ENCODE data around the gene NEDD9. TPM values are rescaled to one million over a fixed set of nuclear protein-coding genes. Genes with fewer than 3 reads are reported as not detected.

NEDD9 gene
- total RNA-seq, 1 experiment from 2014 or later = 0.17 TPM

- BruUV-seq (replicated peaks) = no TSS peak
- Histone ChIP-seq H3K36me3 (ENCODE audit: control insufficient read depth in 1 of 2, insufficient read depth in 2 of 2, low read length in 2 of 2) (no peaks in the 10 kb centered on the region), H2AFZ (ENCODE audit: low read depth, low read length, poor library complexity, severe bottlenecking) (no peak overlapping the region), H3K27me3 (ENCODE audit: insufficient read depth, low read length) (no peaks in the 10 kb centered on the region), H3K79me2 (ENCODE audit: insufficient read depth, low read length) (no peaks in the 10 kb centered on the region), H3K9ac (ENCODE audit: low read length) (no peak overlapping the region), H3K27ac (ENCODE audit: low read depth, low read length) (no peak overlapping the region), H3K4me3 (replicated peaks in 1 of 2; ENCODE audit: low read depth in 1 of 2, low read length in 2 of 2) (no peak overlapping the region), H3K4me2 (ENCODE audit: low read length) (no peak overlapping the region), H3K4me1 (ENCODE audit: control insufficient read depth in 1 of 2, insufficient read depth in 2 of 2, low read length in 2 of 2) (peaks cover 0 to 10% of the 10 kb centered on the region in 2 experiments; a peak in 1 of 4 replicates), H3K9me2 (ENCODE audit: insufficient read depth) (no peaks in the 10 kb centered on the region), H4K20me1 (ENCODE audit: insufficient read depth) (no peaks in the 10 kb centered on the region), H3K9me3 (ENCODE audit: control insufficient read depth in 1 of 2, insufficient read depth in 1 of 2, low read depth in 1 of 2, low read length in 2 of 2) (no peaks in the 10 kb centered on the region)
- ChIA-PET CTCF (no interaction called here), RAD21 (ENCODE audit: low non-redundant PET in 1 of 2, low total read pairs in 2 of 2, uncharacterized antibody in 2 of 2, unreplicated experiment in 2 of 2) (no interaction called here), POLR2A (no interaction called here)
- no peak for ATAC-seq
- DNase-seq (ENCODE audit: low read depth, low spot score) = no peak
- TF ChIP-seq ZBTB33 (IDR thresholded peaks at IDR 0.05; ENCODE audit: extremely low read depth, insufficient replicate concordance, low read length) (no peak), POLR2AphosphoS5 (IDR thresholded peaks at IDR 0.05; ENCODE audit: low read depth, low read length) (no peak), SP1 (IDR thresholded peaks at IDR 0.05; ENCODE audit: low read depth) (no peak), ZFX (IDR thresholded peaks at IDR 0.05) (no peak), JUND (IDR thresholded peaks at IDR 0.05) (no peak), EGR1 (IDR thresholded peaks at IDR 0.05; ENCODE audit: low read depth) (no peak), CEBPB (IDR thresholded peaks at IDR 0.05; ENCODE audit: low read depth) (no peak), ZNF274 (IDR thresholded peaks at IDR 0.05; ENCODE audit: low read depth, low read length) (no peak), ELF1 (IDR thresholded peaks at IDR 0.05; ENCODE audit: borderline replicate concordance, low read depth) (no peak), SIN3A (IDR thresholded peaks at IDR 0.05; ENCODE audit: low read depth) (no peak), YY1 (IDR thresholded peaks at IDR 0.05; ENCODE audit: extremely low read depth, insufficient replicate concordance, low read depth, low read length) (no peak), CTCF (IDR thresholded peaks at IDR 0.05 in 2 of 3, conservative IDR thresholded peaks at IDR 0.05 in 1 of 3; ENCODE audit: borderline replicate concordance in 1 of 3, insufficient read depth in 1 of 3, low read depth in 2 of 3, low read length in 2 of 3) (no peak), EZH2 (IDR thresholded peaks at IDR 0.05) (no peak), TCF7L2 (IDR thresholded peaks at IDR 0.05; ENCODE audit: borderline replicate concordance, extremely low read depth, insufficient read depth, insufficient read length) (no peak), POLR2A (IDR thresholded peaks at IDR 0.05; ENCODE audit: borderline replicate concordance, extremely low read depth, insufficient read depth, insufficient read length) (no peak), ATF3 (IDR thresholded peaks at IDR 0.05) (no peak)
- TF ChIP-seq, protein P1, sequence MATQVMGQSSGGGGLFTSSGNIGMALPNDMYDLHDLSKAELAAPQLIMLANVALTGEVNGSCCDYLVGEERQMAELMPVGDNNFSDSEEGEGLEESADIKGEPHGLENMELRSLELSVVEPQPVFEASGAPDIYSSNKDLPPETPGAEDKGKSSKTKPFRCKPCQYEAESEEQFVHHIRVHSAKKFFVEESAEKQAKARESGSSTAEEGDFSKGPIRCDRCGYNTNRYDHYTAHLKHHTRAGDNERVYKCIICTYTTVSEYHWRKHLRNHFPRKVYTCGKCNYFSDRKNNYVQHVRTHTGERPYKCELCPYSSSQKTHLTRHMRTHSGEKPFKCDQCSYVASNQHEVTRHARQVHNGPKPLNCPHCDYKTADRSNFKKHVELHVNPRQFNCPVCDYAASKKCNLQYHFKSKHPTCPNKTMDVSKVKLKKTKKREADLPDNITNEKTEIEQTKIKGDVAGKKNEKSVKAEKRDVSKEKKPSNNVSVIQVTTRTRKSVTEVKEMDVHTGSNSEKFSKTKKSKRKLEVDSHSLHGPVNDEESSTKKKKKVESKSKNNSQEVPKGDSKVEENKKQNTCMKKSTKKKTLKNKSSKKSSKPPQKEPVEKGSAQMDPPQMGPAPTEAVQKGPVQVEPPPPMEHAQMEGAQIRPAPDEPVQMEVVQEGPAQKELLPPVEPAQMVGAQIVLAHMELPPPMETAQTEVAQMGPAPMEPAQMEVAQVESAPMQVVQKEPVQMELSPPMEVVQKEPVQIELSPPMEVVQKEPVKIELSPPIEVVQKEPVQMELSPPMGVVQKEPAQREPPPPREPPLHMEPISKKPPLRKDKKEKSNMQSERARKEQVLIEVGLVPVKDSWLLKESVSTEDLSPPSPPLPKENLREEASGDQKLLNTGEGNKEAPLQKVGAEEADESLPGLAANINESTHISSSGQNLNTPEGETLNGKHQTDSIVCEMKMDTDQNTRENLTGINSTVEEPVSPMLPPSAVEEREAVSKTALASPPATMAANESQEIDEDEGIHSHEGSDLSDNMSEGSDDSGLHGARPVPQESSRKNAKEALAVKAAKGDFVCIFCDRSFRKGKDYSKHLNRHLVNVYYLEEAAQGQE (IDR thresholded peaks at IDR 0.05; ENCODE audit: low read depth) = no peak
- intact Hi-C loops (cut with micrococcal nuclease) = no loop called here
Measured at GRCh38 chr6:11208854-11209253, 23.6 kb downstream of the NEDD9 start.

All from HCT116 (cell line).